GM18858 (cell line): ENCODE results near the gene URAD.

ENCODE experiments used
- ATAC-seq: cut with Tn5 transposase; IDR thresholded peaks from one replicate; pipeline ENCODE4 v1.9.1; 2021; ENCODE audit not compliant: unreplicated experiment

URAD gene

GRCh38 chr13:28000567-28000966 lies 12.1 kb upstream of the URAD start:
- no peak for ATAC-seq

- no peak for ATAC-seq
These were observed 9.5 kb upstream of the URAD start for GRCh38 chr13:27997904-27998522.

- ATAC-seq, result no peak
These were observed 3.4 kb upstream of the URAD start for GRCh38 chr13:27991881-27992280.

GRCh38 chr13:27985600-27985999 lies 2.9 kb downstream of the URAD start:
- ATAC-seq, result no peak

GRCh38 chr13:27982361-27982760 lies 6.1 kb downstream of the URAD start:
- no peak for ATAC-seq

- ATAC-seq, result no peak
These were observed 7.3 kb downstream of the URAD start for GRCh38 chr13:27981006-27981708.

- no peak for ATAC-seq
These were observed 8.1 kb downstream of the URAD start for GRCh38 chr13:27980280-27980998.

GRCh38 chr13:27979765-27980279 lies 8.7 kb downstream of the URAD start:
- ATAC-seq, result no peak

- ATAC-seq, result no peak
These were observed 9.4 kb downstream of the URAD start for GRCh38 chr13:27979001-27979643.

- no peak for ATAC-seq
These were observed 10.1 kb downstream of the URAD start for GRCh38 chr13:27978301-27978968.

- ATAC-seq, result no peak
These were observed 10.8 kb downstream of the URAD start for GRCh38 chr13:27977476-27978300.

GRCh38 chr13:27976362-27977091 lies 12.0 kb downstream of the URAD start:
- no peak for ATAC-seq

- no peak for ATAC-seq
These were observed 12.7 kb downstream of the URAD start for GRCh38 chr13:27975564-27976361.

GRCh38 chr13:27973961-27974662 lies 14.4 kb downstream of the URAD start:
- ATAC-seq, result no peak

GRCh38 chr13:27973291-27973690 lies 15.2 kb downstream of the URAD start:
- no peak for ATAC-seq

GRCh38 chr13:27972478-27972820 lies 16.0 kb downstream of the URAD start:
- no peak for ATAC-seq

GRCh38 chr13:27971776-27972477 lies 16.6 kb downstream of the URAD start:
- ATAC-seq, result no peak
